Fibroblast of skin of right quadriceps (primary cell): Measurements from ENCODE around the gene ZFP36L2.
A peak's percentile ranks its signal among the peaks of the same experiment; 100 is the strongest.

Source experiments
- DNase-seq: peaks from one replicate; pipeline ENCODE4 v3.0.0-alpha.2; 2013

ZFP36L2 gene

DNA sequence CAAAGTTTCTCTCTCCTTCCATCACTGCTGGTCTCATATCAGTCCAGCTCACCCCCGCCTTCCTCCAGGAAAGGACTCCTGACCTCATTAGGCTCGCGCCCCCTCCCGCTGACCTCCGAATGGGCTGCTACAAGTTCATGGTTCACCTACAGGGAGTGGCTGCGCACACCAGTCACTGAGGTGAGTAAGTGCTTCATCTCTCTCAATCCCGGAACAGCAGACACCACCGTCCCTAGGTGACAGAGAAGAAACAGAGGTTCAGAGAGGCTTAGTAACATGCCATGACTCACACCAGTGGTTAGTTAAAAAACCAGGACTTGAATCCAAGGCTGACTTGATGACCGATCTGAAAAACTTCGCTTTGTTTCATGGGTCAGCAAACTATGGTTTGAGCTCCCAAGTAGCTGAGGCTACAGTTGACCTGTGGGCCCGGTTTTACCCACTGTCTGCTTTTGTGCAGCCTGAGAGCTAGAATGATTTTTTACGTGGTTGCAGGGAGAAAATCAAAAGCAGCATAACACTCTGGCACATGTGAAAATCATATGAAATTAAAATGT, 42.0 kb downstream of the ZFP36L2 start:
- DNase-seq: peak; percentile 71

DNA sequence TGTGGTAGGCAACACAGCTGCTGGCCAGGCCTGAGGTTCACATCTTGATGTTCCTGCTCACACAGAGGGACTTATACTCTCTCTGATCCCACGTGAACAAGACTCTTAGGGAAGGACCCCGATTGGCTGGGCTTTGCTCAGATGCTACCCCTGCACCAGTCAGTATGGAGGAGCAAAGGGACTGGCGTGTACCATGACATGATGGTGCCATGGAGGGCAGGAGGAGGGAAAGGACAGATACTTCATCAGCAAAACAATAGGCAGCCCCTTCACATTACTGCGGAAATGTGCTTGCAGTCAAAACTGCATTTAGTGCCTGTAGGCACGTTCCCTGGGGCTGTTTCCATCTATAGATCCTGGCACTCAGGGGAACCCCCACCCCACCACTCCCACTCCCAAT, 42.7 kb downstream of the ZFP36L2 start:
- DNase-seq: no peak

DNA sequence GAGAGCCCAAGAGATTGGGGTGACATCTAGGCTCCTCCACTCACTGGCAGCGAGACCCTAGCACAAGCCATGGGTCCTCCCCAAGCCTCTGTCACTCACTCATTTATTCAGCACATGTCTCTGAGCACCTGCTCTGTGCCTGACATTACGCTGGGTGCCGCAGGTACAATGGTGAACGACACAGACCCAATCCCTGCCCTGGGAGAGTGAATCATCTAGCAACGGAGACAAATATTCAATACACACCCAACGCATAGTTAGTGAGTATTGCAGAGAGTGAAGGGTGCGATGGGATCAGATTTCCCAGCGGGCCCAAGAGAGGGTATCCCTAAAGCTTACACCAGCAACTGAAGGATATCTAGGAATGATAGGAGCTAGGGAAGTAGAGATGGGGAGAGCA, 45.5 kb downstream of the ZFP36L2 start:
- DNase-seq: no peak

DNA sequence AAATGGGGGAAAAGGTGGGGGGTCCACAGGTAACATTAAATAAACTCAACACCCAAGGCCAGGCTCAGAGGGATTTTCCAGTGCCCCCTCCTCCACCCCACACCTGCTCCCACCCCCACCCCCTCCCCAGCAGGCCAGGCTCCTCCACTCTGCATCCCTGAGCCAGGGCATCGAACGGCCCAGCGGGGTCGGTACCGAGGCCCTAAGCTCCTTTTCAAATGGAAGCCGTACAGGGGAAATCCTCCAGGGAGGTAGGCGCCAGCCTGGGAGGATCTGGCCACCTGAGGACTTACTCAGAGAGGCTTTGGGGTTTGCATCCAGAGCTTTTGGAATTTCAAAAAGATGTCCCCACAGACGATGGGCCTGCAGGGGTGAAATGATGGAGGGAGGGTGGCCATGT, 46.5 kb downstream of the ZFP36L2 start:
- no peak for DNase-seq

DNA sequence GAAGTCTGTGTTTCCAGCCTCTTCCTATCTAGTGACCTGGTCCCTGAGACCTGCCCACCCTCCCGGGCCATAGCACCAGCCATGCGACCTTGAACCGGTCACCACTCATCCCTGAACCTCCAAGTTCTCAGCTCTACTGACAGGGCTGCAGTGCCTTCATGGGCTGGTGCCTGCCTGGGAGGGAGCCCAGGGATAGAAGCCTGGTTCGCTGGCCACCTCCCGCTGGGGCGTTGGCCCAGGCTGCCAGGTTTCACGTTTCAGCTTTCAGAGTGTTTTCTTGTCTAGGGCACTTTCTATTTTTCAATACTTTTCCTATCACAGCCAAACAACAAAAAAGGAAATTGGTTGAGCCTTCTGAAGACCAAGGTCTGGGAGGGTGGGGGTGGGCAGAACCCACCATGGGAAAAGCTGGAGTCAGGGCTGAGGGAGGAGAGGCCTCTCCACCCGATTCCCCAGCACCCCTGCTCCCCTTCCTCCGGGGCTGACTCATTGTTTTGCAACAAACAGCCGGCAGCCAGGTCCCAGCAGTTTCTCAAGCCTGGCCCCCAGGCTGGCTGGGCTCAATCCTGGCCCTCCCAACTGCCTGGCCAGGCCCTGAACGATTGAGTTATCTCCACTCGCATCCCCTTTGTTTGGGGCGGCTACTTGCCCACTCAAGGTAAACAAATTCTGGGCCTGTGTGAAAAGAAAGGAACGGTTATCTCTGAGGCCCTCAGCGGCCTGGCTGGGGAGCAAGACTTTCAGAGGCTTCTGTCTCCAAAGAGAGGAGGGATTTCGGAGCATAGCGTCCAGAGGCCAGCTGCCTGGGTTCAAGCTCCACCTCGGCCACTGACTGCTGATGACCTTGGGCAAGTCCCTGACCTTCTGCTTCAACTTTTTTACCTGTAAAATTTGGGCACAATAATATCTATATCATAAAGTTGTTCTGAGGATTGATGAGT, 47.5 kb downstream of the ZFP36L2 start:
- peak; percentile 87 for DNase-seq

DNA sequence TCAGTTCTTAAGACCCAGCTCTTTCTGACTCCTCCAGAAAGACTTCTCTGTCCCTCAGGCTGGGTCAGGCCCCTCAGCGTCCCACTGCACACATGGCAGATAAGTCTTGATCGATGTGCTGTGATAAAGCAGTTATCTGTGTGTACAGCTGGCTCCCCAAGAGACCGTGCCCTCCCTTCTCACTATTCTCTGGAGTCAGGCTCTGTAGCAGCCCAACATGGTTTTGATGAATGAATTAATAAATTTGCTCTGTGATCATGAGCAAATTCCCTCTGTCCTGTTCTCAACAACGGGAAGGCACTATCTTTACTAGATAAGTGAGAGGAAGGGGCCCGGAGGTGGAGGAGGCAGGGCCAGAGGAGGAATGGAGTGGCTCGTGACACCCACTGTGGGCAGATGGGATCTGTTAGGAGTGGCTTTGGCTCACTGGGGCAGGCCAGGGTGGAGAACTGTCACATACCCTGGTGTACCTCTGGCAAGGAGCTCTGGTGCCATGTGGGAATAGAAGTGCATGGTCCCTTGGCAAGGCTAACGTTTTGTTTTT, 48.3 kb downstream of the ZFP36L2 start:
- DNase-seq: no peak

DNA sequence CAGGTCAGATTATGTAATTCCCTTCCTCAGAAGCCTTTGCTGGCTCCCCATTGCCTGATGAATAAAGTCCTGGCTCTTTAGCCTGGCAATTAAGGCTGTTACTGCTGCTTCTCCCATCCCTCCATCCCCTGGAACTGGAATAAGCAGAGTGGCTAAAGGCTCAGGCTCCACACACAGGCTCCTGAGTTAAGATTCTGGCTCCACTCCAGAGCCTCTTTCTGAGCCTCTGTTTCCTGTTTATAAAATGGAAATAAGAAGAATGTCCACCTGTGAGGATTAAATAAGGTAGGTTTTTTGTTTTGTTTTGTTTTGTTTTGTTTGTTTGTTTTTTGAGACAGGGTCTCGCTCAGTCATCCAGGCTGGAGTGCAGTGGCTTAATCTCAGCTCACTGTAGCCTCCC, 50.0 kb downstream of the ZFP36L2 start:
- DNase-seq: no peak

DNA sequence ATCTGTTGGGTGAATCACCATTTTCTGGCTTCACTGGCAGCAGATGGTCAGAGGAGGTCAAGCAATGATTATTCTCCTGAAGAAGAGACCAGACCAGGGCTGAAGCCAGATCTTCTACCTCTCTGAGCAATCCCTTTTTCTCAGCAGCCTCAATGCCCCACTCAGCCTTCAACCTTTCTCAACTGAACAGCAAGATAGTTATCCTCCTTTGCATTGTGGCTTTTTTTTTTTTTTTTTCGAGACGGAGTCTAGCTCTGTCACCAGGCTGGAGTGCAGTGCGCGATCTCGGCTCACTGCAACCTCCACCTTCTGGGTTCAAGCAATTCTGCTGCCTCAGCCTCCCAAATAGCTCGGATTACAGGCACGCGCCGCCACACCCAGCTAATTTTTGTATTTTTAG, 50.5 kb downstream of the ZFP36L2 start:
- DNase-seq: no peak

DNA sequence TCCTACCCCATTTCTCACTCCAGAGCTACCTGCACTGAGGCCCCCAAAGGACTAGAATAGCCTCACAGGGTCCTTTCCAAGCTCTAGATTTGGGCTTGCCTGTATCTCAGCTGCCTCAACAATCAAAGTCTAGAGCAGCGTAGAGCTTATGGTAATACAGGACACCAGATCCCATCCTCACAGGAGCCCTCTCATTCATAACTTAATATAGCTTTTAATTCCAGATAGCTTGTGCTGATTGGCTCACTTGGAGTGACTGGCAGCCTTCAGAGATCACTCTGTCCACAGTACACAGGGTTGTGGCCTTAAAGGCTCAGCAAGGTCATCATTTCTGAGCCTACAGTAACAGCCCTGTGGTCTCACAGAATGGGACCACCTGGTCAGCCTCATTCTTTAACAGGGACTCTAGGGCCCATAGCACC, 51.4 kb downstream of the ZFP36L2 start:
- DNase-seq: peak; percentile 45

DNA sequence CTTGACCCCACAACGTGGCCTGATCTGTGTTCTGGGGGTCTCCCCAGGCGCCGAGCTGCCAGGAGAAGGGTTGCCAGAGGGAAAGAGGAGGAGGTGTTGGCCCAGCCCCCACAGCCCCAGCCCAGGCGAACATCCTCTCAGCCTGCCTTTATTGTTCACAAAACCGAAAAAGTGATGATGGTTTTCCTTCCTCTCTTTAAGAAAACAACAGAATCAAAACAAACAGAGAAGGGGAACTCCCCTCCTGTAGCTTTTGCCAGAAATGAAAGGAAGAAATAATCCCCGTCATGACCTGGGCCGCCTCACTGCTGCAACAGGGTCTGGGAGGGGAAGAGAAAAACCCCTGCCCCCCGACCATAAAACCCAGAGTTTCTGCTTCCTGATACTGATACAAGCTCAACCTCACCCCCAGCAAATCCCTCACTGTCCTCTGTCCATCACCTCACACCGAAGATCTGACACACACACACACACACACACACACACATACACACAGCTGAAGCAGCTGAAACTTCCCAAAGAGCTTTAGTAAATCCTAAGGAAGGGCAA, 52.0 kb downstream of the ZFP36L2 start:
- no peak for DNase-seq
